Measurements from ENCODE around the gene PAMR1. TPM values are rescaled to one million over a fixed set of nuclear protein-coding genes. Genes with fewer than 3 reads are reported as not detected.

PAMR1 gene
- total and polyA plus RNA-seq, 9 of the 15 experiments (the other 6 are each of a cell fraction or from before 2014, with no cell fraction given): not detected

DNA sequence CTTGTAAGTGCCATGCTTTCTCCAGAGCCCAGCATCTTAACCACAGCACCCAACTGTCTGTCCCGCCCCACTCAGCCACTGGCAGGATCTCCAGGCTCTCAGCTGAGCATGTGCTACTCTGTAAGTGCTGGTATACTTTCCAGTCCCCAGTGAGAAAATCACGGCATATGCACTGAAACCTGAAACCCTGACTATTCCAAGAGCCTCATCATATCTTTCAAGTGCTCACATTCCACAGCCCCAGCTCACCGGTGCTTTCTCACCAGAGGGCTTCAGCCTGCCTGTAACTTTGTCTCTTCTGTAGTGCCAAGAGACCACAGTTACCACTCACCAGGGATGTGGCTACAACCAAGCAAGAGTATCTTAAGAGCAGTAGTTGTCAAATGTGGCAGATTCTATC, 24.4 kb upstream of the PAMR1 start:
- Histone ChIP-seq H3K27me3 (ENCODE audit: control insufficient read depth in 2 of 2, insufficient read depth in 2 of 2, low read length in 2 of 2) (peaks cover 2 to 23% of the 10 kb centered on the region in 2 experiments; a peak in 3 of 5 replicates), H3K4me2 (ENCODE audit: insufficient read depth, low read length) (no peak overlapping the region), H3K4me3 (no peak overlapping the region), H4K20me1 (replicated peaks; ENCODE audit: control insufficient read depth, insufficient read depth, low read length) (no peaks in the 10 kb centered on the region), H3K79me2 (ENCODE audit: control insufficient read depth, insufficient read depth, low read length) (no peaks in the 10 kb centered on the region), H3K9ac (ENCODE audit: insufficient read depth in 1 of 2, low read depth in 2 of 2, low read length in 2 of 2) (no peak overlapping the region), H3K36me3 (ENCODE audit: control insufficient read depth, insufficient read depth, low read length) (no peaks in the 10 kb centered on the region), H3K9me3 (replicated peaks; ENCODE audit: control insufficient read depth, insufficient read depth, low read depth, low read length) (no peaks in the 10 kb centered on the region), H2AFZ (ENCODE audit: low read depth, low read length) (no peak overlapping the region), H3K27ac (ENCODE audit: extremely low read depth, low read depth, low read length) (no peak overlapping the region), H3K4me1 (replicated peaks in 1 of 2; ENCODE audit: control insufficient read depth in 2 of 2, insufficient read depth in 2 of 2, low read length in 2 of 2) (no peaks in the 10 kb centered on the region), H3K9me1 (ENCODE audit: control insufficient read depth, insufficient read depth, low read length) (no peaks in the 10 kb centered on the region)
- BruUV-seq (replicated peaks): no TSS peak
- intact Hi-C loops (cut with micrococcal nuclease) (no loop called here), in situ Hi-C loops (cut with MboI) (no loop called here)
- ChIA-PET POLR2A (no interaction called here), CTCF (ENCODE audit: low intra/inter-chr PET ratio) (no interaction called here)
- ATAC-seq (no peak), FAIRE-seq (no peak), DNase-seq (ENCODE audit: extremely low read depth in 1 of 4, low spot score in 3 of 4) (no peak)
- 0% methylated on average over 3 of the region's 3 CpGs for WGBS (ENCODE audit: insufficient coverage, low coverage, missing lambda C conversion rate)
- TF ChIP-seq RUNX1 (IDR thresholded peaks at IDR 0.05; ENCODE audit: low read depth) (no peak), GABPA (tag; conservative IDR thresholded peaks at IDR 0.05; ENCODE audit: low read depth) (no peak), ZFP36 (IDR thresholded peaks at IDR 0.05; ENCODE audit: low read depth, low read length, partially characterized antibody) (no peak), STAG1 (CRISPR knock-in tag; IDR thresholded peaks at IDR 0.05; ENCODE audit: borderline replicate concordance) (no peak), NR2C1 (IDR thresholded peaks at IDR 0.05) (no peak), NR2C1 (tag; IDR thresholded peaks at IDR 0.05) (no peak), ZNF644 (tag; IDR thresholded peaks at IDR 0.05; ENCODE audit: low read depth) (no peak), RBBP5 (IDR thresholded peaks at IDR 0.05; ENCODE audit: borderline replicate concordance, insufficient read depth, low read length, poor library complexity, severe bottlenecking) (no peak), MBD2 (IDR thresholded peaks at IDR 0.05; ENCODE audit: borderline replicate concordance, low read depth) (no peak), MYBL2 (IDR thresholded peaks at IDR 0.05; ENCODE audit: low read depth) (no peak), MYBL2 (CRISPR knock-in tag; IDR thresholded peaks at IDR 0.05; ENCODE audit: borderline replicate concordance) (no peak)
- TF ChIP-seq, protein P1, sequence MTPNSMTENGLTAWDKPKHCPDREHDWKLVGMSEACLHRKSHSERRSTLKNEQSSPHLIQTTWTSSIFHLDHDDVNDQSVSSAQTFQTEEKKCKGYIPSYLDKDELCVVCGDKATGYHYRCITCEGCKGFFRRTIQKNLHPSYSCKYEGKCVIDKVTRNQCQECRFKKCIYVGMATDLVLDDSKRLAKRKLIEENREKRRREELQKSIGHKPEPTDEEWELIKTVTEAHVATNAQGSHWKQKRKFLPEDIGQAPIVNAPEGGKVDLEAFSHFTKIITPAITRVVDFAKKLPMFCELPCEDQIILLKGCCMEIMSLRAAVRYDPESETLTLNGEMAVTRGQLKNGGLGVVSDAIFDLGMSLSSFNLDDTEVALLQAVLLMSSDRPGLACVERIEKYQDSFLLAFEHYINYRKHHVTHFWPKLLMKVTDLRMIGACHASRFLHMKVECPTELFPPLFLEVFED (CRISPR knock-in tag; conservative IDR thresholded peaks at IDR 0.05): no peak
- TF ChIP-seq, protein P2, sequence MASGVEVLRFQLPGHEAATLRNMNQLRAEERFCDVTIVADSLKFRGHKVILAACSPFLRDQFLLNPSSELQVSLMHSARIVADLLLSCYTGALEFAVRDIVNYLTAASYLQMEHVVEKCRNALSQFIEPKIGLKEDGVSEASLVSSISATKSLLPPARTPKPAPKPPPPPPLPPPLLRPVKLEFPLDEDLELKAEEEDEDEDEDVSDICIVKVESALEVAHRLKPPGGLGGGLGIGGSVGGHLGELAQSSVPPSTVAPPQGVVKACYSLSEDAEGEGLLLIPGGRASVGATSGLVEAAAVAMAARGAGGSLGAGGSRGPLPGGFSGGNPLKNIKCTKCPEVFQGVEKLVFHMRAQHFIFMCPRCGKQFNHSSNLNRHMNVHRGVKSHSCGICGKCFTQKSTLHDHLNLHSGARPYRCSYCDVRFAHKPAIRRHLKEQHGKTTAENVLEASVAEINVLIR (CRISPR knock-in tag; IDR thresholded peaks at IDR 0.05): no peak
- TF ChIP-seq, protein P3, sequence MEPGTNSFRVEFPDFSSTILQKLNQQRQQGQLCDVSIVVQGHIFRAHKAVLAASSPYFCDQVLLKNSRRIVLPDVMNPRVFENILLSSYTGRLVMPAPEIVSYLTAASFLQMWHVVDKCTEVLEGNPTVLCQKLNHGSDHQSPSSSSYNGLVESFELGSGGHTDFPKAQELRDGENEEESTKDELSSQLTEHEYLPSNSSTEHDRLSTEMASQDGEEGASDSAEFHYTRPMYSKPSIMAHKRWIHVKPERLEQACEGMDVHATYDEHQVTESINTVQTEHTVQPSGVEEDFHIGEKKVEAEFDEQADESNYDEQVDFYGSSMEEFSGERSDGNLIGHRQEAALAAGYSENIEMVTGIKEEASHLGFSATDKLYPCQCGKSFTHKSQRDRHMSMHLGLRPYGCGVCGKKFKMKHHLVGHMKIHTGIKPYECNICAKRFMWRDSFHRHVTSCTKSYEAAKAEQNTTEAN (CRISPR knock-in tag; IDR thresholded peaks at IDR 0.05): no peak

All from K562 (cell line).